Stimulated activated CD8-positive, alpha-beta memory T cell treated with anti-CD3 and anti-CD28 coated beads, Interleukin-4, amount 100 ng/mL, for 24 hours (primary cell): ENCODE data around the gene PROSER2.

Experiments used
- DNase-seq: peaks from one replicate; pipeline ENCODE4 v3.0.0-alpha.2; 2020; ENCODE audit warnings: low read depth

The PROSER2 gene

DNA sequence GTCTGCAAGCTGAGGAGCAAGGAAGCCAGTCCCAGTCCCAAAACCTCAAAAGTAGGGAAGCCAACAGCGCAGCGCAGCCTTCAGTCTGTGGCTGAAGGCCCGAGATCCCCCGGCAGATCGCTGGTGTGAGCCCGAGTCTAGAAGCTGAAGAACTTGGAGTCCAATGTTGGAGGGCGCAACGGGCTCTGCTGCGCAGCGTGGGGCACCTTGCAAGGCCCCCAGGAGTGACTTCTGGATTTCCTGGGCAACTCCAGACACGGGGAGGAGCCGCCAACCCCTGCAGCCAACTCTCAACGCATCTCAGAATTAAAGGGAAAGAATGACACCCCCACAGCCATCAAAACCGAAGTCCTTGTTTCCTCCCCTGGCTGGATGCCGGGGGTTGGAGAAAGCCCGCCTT is 18.8 kb upstream of the PROSER2 start:
- no peak for DNase-seq

GRCh38 chr10:11805792-11806191 is 17.4 kb upstream of the PROSER2 start:
- no peak for DNase-seq

GRCh38 chr10:11806706-11807105 is 16.4 kb upstream of the PROSER2 start:
- DNase-seq = no peak

- DNase-seq = no peak
Observed at GRCh38 chr10:11808808-11809207, 14.3 kb upstream of the PROSER2 start.

DNA sequence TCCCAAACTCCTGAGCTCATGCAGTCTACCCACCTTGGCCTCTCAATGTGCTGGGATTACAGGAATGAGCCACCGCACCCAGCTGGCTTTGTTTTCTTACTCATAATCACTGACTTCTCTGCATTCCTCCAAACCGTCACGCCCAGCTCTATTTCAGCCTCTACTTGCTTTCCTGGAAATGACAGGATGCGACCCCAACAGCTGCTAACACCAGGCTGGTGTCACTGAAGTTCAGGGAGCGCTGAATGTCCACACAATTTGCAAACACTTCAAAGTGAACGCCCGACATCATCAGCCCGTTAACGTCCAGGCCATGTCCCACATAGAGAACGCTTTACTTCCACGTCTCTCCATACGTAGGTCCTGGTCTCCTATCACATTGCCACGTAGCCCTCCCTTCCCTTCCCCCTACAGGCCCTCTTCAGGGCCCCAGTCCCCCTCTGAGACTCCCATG is 12.8 kb upstream of the PROSER2 start:
- no peak for DNase-seq

- DNase-seq = no peak
Observed at GRCh38 chr10:11810973-11811372, 12.2 kb upstream of the PROSER2 start.

DNA sequence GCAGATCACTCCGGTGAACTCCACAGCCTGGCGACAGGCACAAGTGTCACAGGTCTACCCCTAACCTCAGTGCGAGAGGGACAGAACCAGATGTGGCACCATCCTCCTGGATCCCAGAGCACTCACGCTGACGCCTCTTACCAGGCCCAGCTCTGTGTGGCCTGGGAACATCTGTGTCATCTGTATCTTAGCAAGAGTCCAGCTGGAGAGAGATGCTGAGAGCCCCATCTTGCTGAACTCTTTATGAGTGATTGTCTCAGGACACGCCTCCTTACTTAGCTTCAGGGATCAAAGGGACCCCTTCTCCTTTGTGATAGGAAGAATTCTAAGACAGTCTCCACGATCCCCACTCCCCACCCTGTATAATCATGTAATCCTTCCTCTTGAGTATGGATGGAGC is 10.0 kb upstream of the PROSER2 start:
- DNase-seq = no peak

GRCh38 chr10:11813855-11814567 is 9.1 kb upstream of the PROSER2 start:
- DNase-seq = no peak

DNA sequence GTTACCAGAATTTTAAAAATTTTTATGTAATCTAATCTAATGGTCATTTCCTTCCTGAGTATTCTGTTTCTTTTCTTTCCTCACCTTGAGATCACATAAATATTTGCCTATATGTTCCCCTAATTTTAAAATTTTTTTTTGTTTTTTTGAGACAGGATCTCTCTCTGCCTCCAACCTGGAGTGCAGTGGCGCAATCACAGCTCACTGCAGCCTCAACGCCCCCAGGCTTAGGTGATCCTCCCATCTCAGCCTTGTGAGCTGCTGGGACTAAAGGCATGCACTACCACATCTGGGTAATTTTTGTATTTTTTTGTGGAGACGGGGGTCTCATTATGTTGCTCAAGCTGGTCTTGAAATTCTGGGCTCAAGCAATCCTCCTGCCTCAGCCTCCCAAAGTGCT is 4.1 kb upstream of the PROSER2 start:
- no peak for DNase-seq

DNA sequence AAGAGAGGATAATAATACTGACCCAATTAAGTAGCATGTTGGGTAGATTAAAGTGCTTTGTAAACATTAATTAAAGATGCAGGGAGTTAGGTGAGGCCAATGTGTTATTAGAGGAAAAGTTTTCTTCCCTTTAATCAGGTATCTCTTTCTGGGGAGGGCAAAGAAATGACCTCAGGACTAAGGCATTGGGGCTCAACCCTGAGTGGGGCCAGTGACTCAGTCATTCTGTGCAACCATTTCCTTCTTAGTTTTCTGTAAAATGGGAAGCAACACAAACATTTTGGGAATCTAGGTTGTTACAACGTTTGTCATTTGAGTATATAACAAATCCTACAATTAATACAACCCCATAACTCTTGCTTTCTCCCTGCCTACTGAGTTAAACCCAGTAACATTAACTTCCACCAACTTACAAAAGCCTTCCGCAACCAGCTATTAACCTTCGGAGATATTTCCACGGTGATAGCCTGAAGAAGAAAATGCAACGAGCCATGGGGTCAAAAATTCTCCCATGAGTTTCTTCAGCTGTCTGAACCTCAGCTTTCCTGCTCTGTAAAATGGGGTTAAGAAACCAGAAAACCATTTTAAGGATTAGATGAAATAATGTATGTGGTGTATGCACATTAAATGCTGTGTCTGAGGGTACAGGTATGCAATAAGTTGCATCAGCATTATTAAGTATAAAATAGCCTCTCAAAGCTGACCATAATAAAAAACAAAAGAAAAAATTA is 965 bp upstream of the PROSER2 start:
- no peak for DNase-seq

GRCh38 chr10:11822809-11823121 is 391 bp upstream of the PROSER2 start:
- no peak for DNase-seq

GRCh38 chr10:11823989-11824346 is 812 bp downstream of the PROSER2 start:
- no peak for DNase-seq

- no peak for DNase-seq
Observed at GRCh38 chr10:11824376-11824775, 1.2 kb downstream of the PROSER2 start.

GRCh38 chr10:11824825-11825224 is 1.7 kb downstream of the PROSER2 start:
- DNase-seq = no peak

GRCh38 chr10:11825796-11826414 is 2.7 kb downstream of the PROSER2 start:
- DNase-seq = no peak

DNA sequence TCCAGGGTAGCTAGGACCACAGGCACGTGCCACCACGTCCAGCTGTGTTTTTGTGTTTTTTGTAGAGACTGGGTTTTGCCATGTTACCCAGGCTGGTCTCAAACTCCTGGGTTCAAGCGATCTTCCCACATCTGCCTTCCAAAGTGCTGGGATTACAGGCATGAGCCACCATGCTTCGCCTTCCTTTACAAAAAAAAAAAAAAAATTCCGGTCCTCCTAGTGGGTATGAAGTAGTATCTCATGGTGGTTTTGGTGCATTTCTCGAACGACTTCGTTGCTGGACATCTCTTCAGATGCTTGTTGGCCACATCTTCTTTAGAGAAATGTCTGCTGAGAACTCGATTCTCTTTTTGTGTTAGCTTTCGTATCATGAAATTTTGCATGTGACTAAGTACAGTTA is 3.9 kb downstream of the PROSER2 start:
- no peak for DNase-seq

GRCh38 chr10:11827414-11827813 is 4.3 kb downstream of the PROSER2 start:
- no peak for DNase-seq

GRCh38 chr10:11828682-11829284 is 5.6 kb downstream of the PROSER2 start:
- no peak for DNase-seq

DNA sequence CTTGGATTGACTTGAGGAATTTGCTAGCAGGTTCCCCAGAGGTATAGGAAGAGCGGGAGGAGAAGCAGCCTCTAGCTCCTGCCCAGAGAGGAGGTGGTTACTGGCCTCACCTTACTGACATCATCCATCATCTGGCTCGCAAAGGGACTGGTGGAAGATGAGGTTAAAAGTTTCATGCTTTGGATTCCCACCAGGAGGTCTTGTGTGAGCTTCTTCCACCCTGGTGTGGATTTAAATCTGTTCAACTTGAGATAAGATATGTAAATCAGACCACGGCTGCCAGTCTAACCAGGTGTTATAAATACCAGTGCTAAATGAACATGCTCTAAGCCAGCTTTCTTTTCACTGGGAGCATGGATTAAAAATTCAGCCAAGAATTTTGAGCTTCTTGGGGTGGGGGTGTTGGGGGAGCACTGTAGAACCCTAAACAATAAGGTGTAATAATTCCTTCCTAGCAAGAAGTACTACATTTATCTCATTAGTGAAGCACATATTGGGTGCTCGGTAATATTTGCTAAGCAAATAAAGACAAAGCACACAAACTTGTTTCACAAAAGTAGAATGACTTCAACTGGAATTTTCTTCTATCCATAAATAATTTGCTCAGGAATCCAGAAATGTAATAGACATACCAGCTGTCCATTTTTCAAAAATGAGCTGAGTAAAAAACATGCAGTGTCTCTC is 7.8 kb downstream of the PROSER2 start:
- no peak for DNase-seq

- DNase-seq = no peak
Observed at GRCh38 chr10:11831520-11831951, 8.4 kb downstream of the PROSER2 start.

GRCh38 chr10:11832042-11832441 is 8.9 kb downstream of the PROSER2 start:
- DNase-seq = no peak

GRCh38 chr10:11835061-11835460 is 11.9 kb downstream of the PROSER2 start:
- DNase-seq = no peak
